Left renal cortex interstitium (tissue), 4 donors: ENCODE data around the gene CHMP4B. TPM values are rescaled to one million over a fixed set of nuclear protein-coding genes. Genes with fewer than 3 reads are reported as not detected.

ENCODE experiments used
- DNase-seq, 4 donors: peaks; one replicate each; pipeline ENCODE4 v3.0.0-alpha.2; 2013; ENCODE audit warnings: low read depth in 4 of 4, low spot score in 2 of 4, missing footprints in 1 of 4
- polyA plus RNA-seq, 4 donors: library from polyadenylated mRNA; unstranded; fragments of 120-200 nt; gene quantifications; one replicate each; pipeline ENCODE4 v1.2.1, GENCODE V29; 2013; ENCODE audit not compliant: insufficient read length in 4 of 4

Gene CHMP4B
- polyA plus RNA-seq, 4 donors: 95.2 to 116 (median 108) TPM

DNA sequence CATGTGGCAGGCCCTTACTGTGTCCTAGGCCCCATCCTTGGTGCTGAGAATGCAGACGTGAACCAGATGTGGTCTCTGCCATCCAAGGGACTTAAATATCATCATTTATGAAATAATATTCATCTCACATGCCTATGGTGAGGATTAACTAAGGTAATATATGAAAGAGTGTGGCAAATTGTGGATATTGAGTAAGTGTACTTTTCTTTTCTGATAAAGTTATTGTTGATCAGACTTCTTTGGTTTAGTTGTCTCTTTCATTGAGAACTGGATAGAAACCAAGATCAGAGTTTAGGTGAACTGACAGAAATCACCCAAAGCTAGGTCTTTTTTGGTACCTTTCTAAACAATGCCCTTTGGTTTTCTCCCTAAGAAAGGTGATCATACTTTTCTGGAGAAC lies 5.0 kb downstream of the CHMP4B start:
- DNase-seq: no peak

DNA sequence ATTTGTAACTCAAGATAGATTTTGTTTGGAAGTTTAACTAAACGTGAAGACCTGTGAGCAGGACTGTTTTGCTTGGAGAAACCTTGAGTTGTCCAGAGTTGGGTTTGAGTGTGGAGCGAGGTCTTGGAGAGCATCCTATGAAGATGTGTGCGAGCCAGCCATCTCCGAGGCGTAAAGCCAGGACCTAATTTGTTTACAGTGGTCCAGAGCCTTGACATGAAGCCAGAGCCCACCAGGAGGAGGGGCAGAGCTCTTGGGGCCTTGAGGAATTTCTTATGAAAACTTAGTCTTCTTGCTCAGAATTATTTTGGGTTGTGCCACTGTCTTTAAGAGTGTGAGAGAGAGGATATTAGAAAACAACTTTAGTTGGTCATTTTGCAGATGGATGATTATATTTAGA lies 6.3 kb downstream of the CHMP4B start:
- DNase-seq: no peak

DNA sequence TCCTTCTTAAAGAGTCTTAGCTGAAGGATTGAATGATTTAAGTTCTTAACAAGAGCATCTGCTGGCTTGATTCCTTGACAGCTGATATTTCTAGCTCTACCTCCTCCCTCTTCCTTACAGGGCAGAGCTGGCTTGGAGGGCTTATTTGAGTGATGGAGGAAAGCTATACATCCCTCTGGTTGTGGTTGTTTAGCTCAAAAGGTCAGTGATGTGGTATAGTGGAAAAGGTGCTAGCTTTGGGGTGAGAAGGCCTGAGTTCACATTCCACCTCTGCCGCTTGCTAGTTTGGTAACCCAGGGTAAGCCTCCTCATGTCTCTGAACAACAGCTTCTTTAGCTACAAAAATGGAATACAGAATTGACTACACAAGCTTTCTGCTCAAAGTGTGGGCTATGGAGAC lies 8.3 kb downstream of the CHMP4B start:
- DNase-seq: no peak

DNA sequence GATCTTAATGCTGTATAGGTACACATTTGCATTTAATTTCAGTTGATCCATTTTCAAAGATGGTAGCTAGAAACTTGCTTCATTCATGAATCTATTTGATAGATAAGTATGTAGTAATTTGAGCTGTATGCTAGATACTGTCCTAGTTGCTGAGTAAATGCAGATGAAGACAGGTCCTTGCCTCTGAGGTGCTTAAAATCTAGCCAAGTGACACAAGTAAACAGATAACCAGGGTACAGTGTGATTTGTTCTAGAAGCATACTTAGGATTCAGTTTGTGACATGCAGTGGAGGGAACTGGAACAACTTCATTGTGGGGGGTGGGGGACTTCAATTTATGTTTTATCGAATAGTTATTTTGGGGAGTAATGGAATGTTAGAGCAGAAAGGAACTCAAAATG lies 9.2 kb downstream of the CHMP4B start:
- DNase-seq: no peak

DNA sequence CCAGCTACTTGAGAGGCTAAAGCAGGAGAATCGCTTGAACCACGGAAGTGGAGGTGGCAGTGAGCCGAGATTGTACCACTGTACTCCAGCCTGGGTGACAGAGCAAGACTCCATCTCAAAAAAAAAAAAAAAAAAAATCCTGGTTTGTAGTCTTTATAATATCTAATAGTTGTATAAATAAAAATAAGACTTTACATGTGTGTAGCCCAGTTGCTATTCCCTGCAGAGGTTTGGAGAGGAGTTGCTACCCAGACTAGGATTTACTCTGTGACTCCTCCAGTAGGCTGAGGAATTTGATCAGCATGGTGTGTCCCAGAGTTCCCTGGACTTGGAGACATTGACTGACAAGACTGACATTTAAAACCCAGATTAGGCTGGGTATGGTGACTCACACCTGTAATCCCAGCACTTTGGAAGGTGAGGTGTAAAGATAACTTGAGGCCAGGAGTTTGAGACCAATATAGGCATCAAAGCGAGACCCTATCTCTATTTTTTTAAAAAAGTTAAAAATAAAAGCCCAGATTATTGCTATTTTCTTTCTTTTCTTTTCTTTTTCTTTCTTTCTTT lies 10.2 kb downstream of the CHMP4B start:
- no peak for DNase-seq

DNA sequence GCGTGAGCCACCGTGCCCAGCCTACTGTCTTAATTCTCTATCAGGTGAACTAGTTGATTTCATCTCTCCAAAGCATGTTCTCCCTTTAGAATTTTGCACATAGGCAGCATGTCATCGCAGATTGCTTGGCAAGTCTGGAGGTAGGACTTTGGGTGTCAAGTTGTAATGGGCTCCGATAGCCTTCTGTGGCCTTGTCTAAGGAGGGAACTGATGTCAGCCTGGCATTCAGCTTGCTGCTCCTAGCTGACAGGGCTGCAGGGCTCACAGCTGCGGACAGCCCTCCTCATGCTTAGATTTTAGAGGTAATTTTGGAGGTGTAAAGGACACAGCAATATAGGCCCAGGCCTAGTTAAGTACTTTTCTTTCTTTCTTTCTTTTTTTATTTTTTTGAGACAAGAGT lies 11.3 kb downstream of the CHMP4B start:
- no peak for DNase-seq

DNA sequence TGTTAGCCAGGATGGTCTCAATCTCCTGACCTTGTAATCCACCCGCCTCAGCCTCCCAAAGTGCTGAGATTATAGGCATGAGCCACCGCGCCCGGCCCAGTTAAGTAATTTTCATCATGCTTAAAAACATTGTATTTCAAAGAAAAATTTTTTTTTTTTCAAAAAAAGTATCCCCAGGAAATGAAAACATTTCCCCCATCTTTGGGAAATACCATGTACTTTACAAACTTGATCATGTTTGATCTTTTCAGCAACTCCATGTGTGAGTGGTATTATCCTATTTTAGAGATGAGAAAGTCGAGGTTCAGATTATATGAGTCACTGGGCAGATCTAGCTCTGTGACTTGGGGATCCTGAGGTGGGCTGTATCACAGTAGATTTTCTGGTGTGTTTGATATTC lies 11.8 kb downstream of the CHMP4B start:
- DNase-seq: no peak

DNA sequence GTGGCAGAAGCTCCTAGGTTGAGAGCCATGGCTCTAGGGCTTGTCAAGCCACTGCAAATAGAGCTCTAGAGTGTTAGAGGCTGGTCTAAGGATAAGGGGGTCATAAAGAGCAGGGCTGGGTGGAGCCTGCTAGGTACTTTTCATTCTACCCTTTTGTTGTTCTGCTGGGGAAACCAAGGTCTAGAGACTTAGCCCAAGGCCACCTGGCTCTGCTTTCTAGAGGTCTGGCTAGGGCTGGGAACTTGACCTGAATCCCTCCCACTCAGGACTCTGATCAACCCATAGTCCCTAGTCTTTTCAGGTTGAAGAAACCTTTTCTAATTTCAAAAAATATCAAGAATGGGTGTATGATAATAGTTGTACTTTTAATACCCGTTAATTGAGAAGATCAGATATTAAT lies 13.7 kb downstream of the CHMP4B start:
- DNase-seq: no peak

DNA sequence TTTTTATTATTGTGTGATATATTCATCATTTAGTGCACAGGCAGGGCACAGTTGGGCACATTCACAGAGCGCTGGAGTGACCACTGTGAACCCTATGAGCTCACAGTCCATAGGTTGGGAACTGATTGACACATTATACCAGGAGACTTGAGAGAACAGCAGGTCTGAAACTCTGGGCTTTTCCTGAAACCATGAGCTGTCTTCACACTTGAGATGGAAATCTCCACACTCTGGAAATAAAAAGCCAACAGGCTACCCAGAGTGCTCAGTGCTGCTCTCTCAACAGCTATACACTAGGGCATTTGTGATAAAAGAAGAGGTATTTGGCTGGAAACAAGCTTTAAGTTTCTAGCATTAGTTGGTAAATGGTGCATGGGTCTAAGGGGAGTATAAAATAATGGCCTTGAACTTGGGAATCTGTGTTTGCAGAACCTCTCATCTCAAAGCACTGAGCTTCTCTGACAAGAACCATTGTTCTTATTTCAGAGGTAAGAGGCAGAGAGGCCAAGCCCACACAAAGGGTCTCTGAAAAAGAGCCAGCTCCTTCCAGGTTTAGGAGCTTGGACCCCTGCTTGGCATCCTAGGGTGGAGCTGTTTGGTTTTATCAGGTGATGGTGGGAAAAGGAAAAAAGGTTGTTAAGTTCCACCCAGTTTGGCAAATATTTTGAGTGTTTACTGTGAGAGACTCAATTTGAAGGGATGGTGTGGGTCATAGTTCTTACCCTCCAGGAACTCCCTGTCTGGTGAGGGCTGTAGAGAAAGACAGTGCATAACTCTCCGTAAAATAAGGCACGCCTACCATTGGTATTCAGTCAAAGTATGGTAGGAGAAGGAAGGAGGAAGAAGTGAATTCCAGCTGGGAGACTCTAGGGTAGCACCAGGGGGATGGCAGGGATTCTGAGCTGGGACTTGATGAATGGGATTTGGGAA lies 14.5 kb downstream of the CHMP4B start:
- DNase-seq: no peak

DNA sequence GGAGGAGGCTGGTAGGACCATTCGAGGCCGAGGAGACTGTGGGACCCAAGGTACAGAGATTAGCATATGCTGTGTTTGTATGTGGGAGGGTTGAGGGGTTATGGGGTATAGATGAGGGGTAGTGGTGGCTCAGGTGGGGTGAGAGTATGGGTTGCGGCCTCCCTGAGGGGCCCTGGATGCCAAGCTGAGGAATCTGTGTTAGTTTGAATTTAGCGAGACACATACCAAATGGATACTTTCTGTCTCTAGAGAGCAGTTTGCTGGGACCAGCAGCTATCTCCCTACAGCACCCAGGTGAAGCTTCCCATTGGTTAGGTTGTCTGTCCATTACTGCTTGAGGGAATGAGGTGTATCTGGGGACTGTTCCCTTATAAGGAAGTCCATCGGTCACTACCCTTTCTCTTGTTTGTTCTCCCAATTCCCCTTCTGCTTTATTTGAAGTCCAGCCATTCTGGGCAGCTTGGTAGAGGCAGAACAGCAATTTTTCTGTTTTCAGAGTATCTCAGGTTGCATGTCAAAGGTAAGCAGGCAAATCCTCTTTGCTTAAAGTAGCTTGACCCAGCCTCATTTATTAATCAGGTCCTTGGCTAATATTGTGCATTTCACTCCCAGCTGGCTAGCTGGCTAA lies 15.2 kb downstream of the CHMP4B start:
- DNase-seq: no peak

DNA sequence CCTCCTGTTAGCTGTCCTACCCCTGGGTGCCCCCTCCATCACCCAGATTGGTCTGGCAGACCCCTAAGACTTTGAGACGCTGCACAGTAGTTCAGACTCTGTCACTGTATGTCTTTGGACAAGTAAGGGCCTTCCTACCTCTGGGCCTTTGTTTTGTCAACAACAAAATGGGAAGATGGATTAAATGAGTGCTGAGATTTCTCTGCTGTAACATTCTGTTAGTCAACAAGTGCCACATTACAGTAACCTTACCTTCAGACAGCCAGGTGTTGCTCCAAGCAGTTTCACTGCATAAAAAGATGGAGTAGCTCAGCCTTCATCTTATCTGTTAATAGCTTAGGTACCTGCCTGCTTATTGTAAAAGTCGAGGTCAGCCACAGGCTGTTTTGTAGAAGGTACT lies 16.0 kb downstream of the CHMP4B start:
- DNase-seq: no peak

DNA sequence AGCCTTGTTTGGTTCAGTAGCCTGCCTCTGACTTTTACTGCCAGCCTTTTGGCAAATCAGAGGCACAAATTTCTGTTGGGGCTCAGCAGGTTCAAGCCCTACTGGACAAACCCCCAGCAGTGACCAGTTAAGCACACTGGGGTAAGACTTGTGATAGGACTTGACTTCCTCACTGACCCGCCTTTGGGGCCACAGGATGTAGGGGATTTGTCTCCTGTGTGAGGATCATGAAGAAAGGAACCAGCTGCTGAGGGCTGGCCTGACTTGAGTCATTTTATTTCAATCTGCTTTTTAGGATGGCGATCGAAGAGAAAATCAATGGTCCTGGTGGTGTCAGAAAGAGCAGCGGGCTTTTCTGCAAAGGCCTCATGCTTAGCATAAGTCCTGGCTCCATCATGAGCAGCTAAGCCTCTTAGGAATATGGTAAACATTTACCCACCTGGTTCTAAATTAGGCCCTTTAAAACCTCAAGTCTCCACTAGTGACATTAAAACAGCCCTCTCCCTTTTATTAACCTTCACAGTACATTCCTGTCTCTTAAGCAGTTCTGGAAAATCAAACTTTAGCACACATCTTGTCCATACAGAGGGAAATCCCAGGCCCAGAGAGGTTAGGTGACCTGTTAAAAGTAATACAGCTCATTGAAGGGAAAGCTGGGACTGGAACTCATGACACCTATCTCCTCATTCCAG lies 16.6 kb downstream of the CHMP4B start:
- no peak for DNase-seq

DNA sequence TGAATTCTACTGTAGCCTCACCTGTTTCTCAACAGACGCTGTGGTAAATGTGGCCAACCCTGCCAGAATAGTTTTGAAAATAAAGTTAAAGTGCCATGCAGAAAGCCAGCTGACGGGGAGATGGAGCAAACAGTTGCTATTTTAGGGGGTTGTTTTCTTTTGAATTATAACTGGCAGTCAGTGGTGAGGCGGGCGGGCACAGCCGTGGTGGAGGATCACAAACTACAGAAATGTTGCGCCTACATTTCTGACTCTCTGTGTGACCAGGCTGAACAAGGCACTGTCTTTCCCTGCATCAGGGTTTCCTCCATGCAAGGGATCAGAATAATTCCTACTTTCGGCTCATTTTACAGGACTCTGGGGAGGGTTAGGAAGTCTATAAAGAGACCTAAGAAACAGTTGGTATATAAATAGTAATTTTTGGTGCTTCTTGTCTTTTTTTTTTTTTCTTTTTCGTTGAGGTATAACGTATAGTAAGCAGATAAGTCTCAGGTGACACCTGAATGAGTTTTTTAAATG lies 17.2 kb downstream of the CHMP4B start:
- no peak for DNase-seq

DNA sequence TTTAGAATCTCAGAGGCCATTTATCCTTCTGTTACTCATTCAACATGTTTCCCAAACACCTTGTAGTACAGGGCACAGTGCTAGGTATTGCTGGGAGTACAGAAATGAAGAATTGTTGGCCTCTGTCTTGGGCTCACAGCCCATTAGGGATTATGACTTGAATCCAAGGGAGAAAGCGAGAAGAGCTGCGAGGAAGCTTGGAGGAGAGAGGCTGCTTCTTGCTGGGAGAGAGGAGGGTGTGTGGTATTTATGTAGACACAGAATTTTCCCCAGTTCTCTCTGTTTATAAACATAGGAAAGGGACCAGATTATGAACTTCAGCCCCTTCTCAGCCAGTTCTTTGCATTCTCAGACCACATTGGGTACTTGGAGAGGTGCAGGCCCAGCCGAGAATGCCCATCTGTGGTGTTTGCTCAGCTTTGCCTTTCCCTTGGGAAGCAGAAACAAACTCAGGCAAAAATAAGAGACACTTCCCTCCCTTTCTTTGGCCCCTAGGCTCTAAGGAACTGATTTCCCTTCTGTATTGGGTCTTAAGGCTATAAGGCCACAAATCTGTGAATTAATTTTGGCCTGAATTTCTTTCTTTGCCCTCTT lies 17.9 kb downstream of the CHMP4B start:
- no peak for DNase-seq

DNA sequence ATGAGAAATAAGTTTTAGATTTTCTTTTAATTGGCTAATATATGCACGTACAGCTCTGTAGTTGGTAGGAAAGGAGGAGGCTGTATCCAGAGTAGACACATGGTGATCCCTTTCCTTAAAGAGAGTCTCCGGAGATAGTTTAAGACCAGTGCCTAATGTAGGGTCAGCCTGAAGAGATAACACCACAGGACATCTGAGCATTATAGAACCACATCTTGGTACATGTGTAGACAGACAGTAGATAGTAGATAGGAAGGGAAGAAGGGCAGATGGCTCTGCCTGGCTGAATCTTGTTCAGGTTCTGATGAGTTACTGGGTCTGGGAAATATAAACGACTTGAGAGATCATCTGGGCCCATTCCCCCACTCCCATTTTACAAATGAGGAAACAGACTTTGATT lies 18.5 kb downstream of the CHMP4B start:
- DNase-seq: no peak

DNA sequence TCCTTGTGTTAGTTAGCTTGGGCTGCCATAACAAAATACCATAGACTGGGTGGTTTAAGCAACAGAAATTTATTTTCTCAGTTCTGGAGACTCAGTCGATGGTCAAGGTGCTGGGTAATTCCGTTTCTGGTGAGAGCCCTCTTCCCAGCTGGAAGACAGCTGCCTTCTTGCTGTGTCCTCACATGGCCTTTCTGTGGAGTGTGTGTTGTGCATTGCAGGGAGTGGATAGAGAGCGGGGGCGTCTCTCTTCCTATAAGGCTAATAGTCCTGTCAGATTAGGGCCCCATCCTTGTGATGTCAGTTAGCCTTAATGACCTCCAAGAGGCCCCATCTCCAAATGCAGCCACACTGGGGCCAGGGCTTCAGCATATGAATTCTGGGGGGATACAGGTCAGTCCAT lies 19.2 kb downstream of the CHMP4B start:
- DNase-seq: no peak

DNA sequence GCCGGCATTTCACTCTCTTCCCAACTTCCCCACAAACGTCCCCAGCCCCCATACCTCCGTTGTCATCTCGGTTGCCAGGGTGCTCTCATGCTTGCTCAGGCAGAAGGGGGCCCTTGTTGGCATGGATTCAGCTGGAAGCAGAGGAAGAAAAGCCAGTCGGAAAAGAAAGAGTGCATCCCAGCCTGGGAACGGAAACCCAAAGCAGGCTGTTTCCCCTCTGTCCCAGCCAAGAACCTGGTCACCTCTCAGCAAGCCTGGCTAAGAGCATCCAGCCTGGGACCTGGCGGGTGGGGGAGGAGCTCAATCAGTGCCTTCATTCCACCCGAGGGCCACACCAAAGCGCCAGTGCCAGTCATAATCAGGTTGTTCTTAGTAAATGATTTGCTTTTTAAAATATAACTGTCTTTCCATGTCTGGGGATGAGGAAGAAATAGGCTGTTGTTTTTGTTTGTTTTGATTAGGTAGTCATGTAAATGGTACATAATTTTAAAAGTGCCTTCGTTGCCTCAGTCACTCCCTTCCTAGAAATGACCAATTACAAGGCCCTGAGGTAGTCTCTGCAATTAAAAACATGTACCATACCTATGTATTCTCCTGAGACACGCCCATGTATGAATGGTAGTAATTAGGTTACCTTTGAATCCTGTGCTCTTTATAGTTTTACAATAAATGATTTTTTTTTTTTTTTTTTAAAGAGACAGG lies 21.1 kb downstream of the CHMP4B start:
- DNase-seq: no peak

DNA sequence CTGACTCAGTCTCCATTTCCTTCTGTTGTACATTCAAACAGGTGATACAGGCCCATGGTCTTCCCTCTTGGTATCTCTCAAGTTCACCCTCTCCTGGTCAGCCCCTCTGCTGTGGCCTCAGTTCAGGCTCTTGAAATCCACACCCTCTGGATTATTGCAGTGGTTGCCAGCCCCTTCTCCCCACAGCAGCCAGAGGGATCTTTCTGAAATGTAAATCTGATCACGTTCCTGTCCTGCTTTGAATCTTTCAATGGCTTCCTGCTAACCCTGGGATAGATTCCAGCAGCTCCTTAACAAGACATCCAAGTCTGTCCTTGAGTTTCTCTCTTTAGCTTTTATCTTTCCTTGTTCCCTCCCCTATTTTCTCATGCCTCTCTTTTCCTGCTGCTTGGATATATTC lies 22.2 kb downstream of the CHMP4B start:
- DNase-seq: no peak

DNA sequence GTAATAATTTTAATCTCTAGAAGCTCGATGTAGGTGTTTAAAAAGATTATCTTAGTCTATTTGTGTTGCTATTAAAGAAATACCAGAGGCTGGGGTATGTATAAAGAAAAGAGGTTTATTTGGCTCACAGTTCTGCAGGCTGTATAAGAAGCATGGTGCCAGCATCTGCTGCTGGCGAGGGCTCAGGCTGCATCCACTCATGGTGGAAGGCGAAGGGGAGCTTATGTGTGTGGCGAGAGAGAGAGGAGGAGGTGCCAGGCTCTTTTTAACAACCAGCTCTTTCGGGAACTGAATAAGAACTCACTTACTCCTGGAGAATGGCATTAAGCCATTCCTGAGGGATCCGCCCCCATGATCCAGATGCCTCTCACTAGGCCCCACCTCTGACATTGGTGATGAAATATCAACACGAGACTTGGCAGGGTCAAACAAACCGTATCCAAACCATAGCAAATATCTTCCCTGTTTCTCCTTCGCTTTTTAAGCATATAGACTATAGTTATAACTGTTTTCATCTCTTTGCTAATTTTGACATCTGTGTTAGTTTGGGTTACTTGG lies 24.5 kb downstream of the CHMP4B start:
- no peak for DNase-seq

DNA sequence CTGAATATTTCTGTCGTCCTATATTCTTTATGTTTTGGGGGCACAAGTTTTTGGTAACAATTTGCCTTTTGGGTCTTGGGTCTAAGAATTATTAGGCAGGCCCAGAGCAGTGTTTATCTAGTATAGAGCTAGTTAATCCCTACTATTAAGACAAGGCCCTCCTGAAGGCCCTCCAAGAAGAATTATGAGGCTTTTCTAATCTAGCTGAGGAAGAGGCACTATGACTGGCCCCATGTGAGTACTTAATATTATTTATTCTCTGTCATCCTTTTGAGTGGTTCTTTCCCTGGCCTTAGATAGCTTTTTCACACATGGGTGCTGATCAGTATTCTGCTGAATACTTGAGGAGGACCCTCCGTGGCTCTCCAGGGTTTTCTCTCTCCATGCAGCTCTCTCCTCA lies 25.1 kb downstream of the CHMP4B start:
- DNase-seq: no peak
